HEK293 (cell line): ENCODE data around the gene APCDD1.

ENCODE experiments used
- CTCF ChIA-PET: fragments of 350-600 bp; formaldehyde crosslinking; extraction: SDS; loops from one replicate; lab custom pipeline; 2021; ENCODE audit warnings: antibody characterized with exemption; lab: Yijun Ruan, JAX
- POLR2A ChIA-PET: fragments of 300-600 bp; formaldehyde crosslinking; extraction: SDS; loops from one replicate; lab custom pipeline; 2020; ENCODE audit warnings: antibody characterized with exemption, inconsistent platforms; lab: Yijun Ruan, JAX
- H3K27ac ChIP-seq: fragments of 200-500 bp; sonication (Bioruptor generic); 2 replicates; pipeline ENCODE4 v1.5.1; 2014; ENCODE audit warnings: low read depth, low read length, control low read depth, inconsistent platforms; ENCODE audit errors: extremely low read depth
- H3K36me3 ChIP-seq, 2 experiments: fragments of 200-500 bp in 1 of 2; sonication (Bioruptor generic) in 1 of 2; 1 replicate in 1 of 2; 2 replicates in 1 of 2; pipeline ENCODE4 v1.5.1; 2014 to 2017; ENCODE audit warnings: inconsistent platforms in 2 of 2, low read length in 2 of 2; ENCODE audit not compliant: control insufficient read depth in 2 of 2, insufficient read depth in 1 of 2
- H3K4me1 ChIP-seq: fragments of 200-500 bp; sonication (Bioruptor generic); 2 replicates; pipeline ENCODE4 v1.5.1; 2014; ENCODE audit warnings: mild to moderate bottlenecking, low read length, inconsistent platforms; ENCODE audit not compliant: control insufficient read depth, insufficient read depth
- H3K4me3 ChIP-seq: 2 replicates; pipeline ENCODE4 v1.5.1; 2011; ENCODE audit warnings: low read depth, mild to moderate bottlenecking, control low read depth, low read length, moderate library complexity
- H3K9me3 ChIP-seq: fragments of 200-500 bp; sonication (Bioruptor generic); 2 replicates; pipeline ENCODE4 v1.5.1; 2014; ENCODE audit warnings: low read depth, low read length, inconsistent platforms; ENCODE audit not compliant: control insufficient read depth, insufficient read depth
- KLF1 ChIP-seq: fragments of 450-650 bp; formaldehyde crosslinking; IDR thresholded peaks from 2 replicates; pipeline ENCODE4 v1.5.1; 2016; ENCODE audit warnings: missing biosample characterization, missing genetic modification characterization
- KLF7 ChIP-seq: fragments of 450-650 bp; formaldehyde crosslinking; IDR thresholded peaks from 2 replicates; pipeline ENCODE4 v1.5.1; 2016; ENCODE audit warnings: missing biosample characterization, missing genetic modification characterization, borderline replicate concordance
- MYNN ChIP-seq: fragments of 450-650 bp; formaldehyde crosslinking; IDR thresholded peaks from 2 replicates; pipeline ENCODE4 v1.5.1; 2016; ENCODE audit warnings: missing biosample characterization, missing genetic modification characterization, borderline replicate concordance
- ZBTB10 ChIP-seq: fragments of 450-650 bp; formaldehyde crosslinking; IDR thresholded peaks from 2 replicates; pipeline ENCODE4 v1.5.1; 2016; ENCODE audit warnings: missing biosample characterization, missing genetic modification characterization
- ZBTB6 ChIP-seq: fragments of 450-650 bp; formaldehyde crosslinking; IDR thresholded peaks from 2 replicates; pipeline ENCODE4 v1.5.1; 2017; ENCODE audit warnings: missing biosample characterization, missing genetic modification characterization
- ZNF138 ChIP-seq: fragments of 450-650 bp; formaldehyde crosslinking; IDR thresholded peaks from 2 replicates; pipeline ENCODE4 v1.5.1; 2016; ENCODE audit warnings: missing biosample characterization, missing genetic modification characterization, borderline replicate concordance
- ZNF449 ChIP-seq: fragments of 450-650 bp; formaldehyde crosslinking; IDR thresholded peaks from 2 replicates; pipeline ENCODE4 v1.5.1; 2017; ENCODE audit warnings: missing biosample characterization, mild to moderate bottlenecking, missing genetic modification characterization, moderate library complexity
- ZXDB ChIP-seq: fragments of 450-650 bp; formaldehyde crosslinking; IDR thresholded peaks from 2 replicates; pipeline ENCODE4 v1.5.1; 2016; ENCODE audit warnings: missing biosample characterization, missing genetic modification characterization
- TF ChIP-seq, protein P1 (sequence below): fragments of 450-650 bp; formaldehyde crosslinking; IDR thresholded peaks from 2 replicates; pipeline ENCODE4 v1.5.1; 2016; ENCODE audit warnings: missing biosample characterization, missing genetic modification characterization
- TF ChIP-seq, protein P2 (sequence below): fragments of 450-650 bp; IDR thresholded peaks from 2 replicates; pipeline ENCODE4 v1.5.1; 2018; ENCODE audit warnings: missing biosample characterization, missing genetic modification characterization
- TF ChIP-seq, protein P3 (sequence below): fragments of 450-650 bp; formaldehyde crosslinking; IDR thresholded peaks from 2 replicates; pipeline ENCODE4 v1.5.1; 2016; ENCODE audit warnings: missing biosample characterization, missing genetic modification characterization

The APCDD1 gene

GRCh38 chr18:10416065-10416464 lies 38.4 kb upstream of the APCDD1 start:
- POLR2A ChIA-PET = no interaction called here
- H3K27ac ChIP-seq = no peak overlapping the region
- no peaks in the 10 kb centered on the region for H3K4me1 ChIP-seq
- no peak overlapping the region for H3K4me3 ChIP-seq
- CTCF ChIA-PET = interaction anchor here (0.6 to 0.7 kb wide), 3 partner anchors 99 to 263 kb away, joined by 3 read pairs; no protein-coding TSS in a partner anchor
- TF ChIP-seq ZBTB6 (tag by site-specific recombination) = no peak
- TF ChIP-seq KLF7 (tag by site-specific recombination) = no peak
- TF ChIP-seq, all 188 proteins: peak for 0
- H3K9me3 ChIP-seq = no peaks in the 10 kb centered on the region
- no peaks in the 10 kb centered on the region for H3K36me3 ChIP-seq

- Histone ChIP-seq H3K4me3 (no peak overlapping the region), H3K27ac (no peak overlapping the region), H3K9me3 (no peaks in the 10 kb centered on the region), H3K4me1 (no peaks in the 10 kb centered on the region), H3K36me3 (no peaks in the 10 kb centered on the region)
- TF ChIP-seq KLF1 (tag by site-specific recombination) = 0 out of 2 replicates have a peak, but pooled peaks have one; percentile 19
- TF ChIP-seq, protein P1, sequence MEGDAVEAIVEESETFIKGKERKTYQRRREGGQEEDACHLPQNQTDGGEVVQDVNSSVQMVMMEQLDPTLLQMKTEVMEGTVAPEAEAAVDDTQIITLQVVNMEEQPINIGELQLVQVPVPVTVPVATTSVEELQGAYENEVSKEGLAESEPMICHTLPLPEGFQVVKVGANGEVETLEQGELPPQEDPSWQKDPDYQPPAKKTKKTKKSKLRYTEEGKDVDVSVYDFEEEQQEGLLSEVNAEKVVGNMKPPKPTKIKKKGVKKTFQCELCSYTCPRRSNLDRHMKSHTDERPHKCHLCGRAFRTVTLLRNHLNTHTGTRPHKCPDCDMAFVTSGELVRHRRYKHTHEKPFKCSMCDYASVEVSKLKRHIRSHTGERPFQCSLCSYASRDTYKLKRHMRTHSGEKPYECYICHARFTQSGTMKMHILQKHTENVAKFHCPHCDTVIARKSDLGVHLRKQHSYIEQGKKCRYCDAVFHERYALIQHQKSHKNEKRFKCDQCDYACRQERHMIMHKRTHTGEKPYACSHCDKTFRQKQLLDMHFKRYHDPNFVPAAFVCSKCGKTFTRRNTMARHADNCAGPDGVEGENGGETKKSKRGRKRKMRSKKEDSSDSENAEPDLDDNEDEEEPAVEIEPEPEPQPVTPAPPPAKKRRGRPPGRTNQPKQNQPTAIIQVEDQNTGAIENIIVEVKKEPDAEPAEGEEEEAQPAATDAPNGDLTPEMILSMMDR (tag by site-specific recombination) = no peak
- ChIA-PET CTCF (no interaction called here), POLR2A (no interaction called here)
Measured at GRCh38 chr18:10417191-10417590, 37.2 kb upstream of the APCDD1 start.

- no peaks in the 10 kb centered on the region for H3K9me3 ChIP-seq
- no peak overlapping the region for H3K4me3 ChIP-seq
- H3K36me3 ChIP-seq = no peaks in the 10 kb centered on the region
- no peaks in the 10 kb centered on the region for H3K4me1 ChIP-seq
- POLR2A ChIA-PET = no interaction called here
- CTCF ChIA-PET = no interaction called here
- H3K27ac ChIP-seq = no peak overlapping the region
- TF ChIP-seq, protein P2, sequence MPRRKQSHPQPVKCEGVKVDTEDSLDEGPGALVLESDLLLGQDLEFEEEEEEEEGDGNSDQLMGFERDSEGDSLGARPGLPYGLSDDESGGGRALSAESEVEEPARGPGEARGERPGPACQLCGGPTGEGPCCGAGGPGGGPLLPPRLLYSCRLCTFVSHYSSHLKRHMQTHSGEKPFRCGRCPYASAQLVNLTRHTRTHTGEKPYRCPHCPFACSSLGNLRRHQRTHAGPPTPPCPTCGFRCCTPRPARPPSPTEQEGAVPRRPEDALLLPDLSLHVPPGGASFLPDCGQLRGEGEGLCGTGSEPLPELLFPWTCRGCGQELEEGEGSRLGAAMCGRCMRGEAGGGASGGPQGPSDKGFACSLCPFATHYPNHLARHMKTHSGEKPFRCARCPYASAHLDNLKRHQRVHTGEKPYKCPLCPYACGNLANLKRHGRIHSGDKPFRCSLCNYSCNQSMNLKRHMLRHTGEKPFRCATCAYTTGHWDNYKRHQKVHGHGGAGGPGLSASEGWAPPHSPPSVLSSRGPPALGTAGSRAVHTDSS (tag by site-specific recombination) = no peak
Measured at GRCh38 chr18:10417664-10418063, 36.8 kb upstream of the APCDD1 start.

GRCh38 chr18:10418836-10419235 lies 35.6 kb upstream of the APCDD1 start:
- POLR2A ChIA-PET = no interaction called here
- CTCF ChIA-PET = interaction anchor here (0.6 to 0.7 kb wide), 2 partner anchors 19 to 410 kb away, joined by 3 to 4 read pairs; no protein-coding TSS in a partner anchor
- TF ChIP-seq ZNF138 = no peak
- TF ChIP-seq, protein P3, sequence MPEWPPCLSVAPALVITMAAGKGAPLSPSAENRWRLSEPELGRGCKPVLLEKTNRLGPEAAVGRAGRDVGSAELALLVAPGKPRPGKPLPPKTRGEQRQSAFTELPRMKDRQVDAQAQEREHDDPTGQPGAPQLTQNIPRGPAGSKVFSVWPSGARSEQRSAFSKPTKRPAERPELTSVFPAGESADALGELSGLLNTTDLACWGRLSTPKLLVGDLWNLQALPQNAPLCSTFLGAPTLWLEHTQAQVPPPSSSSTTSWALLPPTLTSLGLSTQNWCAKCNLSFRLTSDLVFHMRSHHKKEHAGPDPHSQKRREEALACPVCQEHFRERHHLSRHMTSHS (tag by site-specific recombination) = no peak
- TF ChIP-seq ZNF449 (tag by site-specific recombination) = no peak
- no peak for TF ChIP-seq ZXDB (tag by site-specific recombination)
- TF ChIP-seq MYNN (tag by site-specific recombination) = no peak
- no peak for TF ChIP-seq ZBTB10

More at GRCh38 chr18:10418836-10419235, 35.6 kb upstream of the APCDD1 start:
- no peaks in the 10 kb centered on the region for H3K4me1 ChIP-seq
- H3K4me3 ChIP-seq = no peak overlapping the region
- H3K36me3 ChIP-seq = no peaks in the 10 kb centered on the region
- H3K27ac ChIP-seq = no peak overlapping the region
- no peaks in the 10 kb centered on the region for H3K9me3 ChIP-seq
